SK-N-SH (cell line): ENCODE data around the gene TNIP3.

ENCODE experiments used
- CTCF ChIP-seq: fragments of 200-600 bp; sonication (generic); IDR thresholded peaks from 2 replicates; pipeline ENCODE4 v1.6.1; 2017; ENCODE audit warnings: antibody characterized with exemption, mild to moderate bottlenecking, moderate library complexity
- EP300 ChIP-seq, 2 experiments: IDR thresholded peaks; 2 replicates each; pipeline versions ENCODE4 v1.4.0 to v1.6.1; 2012; ENCODE audit warnings: borderline replicate concordance in 1 of 2, low read depth in 1 of 2, low read length in 1 of 2
- FOSL2 ChIP-seq: IDR thresholded peaks from 2 replicates; pipeline ENCODE4 v1.4.0; 2012; ENCODE audit warnings: low read depth, mild to moderate bottlenecking, moderate library complexity, borderline replicate concordance
- FOXM1 ChIP-seq: IDR thresholded peaks from 2 replicates; pipeline ENCODE4 v1.4.0; 2012; ENCODE audit warnings: low read depth, mild to moderate bottlenecking
- JUND ChIP-seq: IDR thresholded peaks from 2 replicates; pipeline ENCODE4 v1.4.0; 2012
- MAX ChIP-seq: IDR thresholded peaks from 2 replicates; pipeline ENCODE4 v1.4.0; 2012; ENCODE audit warnings: low read depth
- POLR2AphosphoS5 ChIP-seq: IDR thresholded peaks from 2 replicates; pipeline ENCODE4 v1.6.1; 2012; ENCODE audit warnings: low read depth, low read length
- TAF1 ChIP-seq: IDR thresholded peaks from 2 replicates; pipeline ENCODE4 v1.6.1; 2012; ENCODE audit warnings: low read depth, mild to moderate bottlenecking, low read length, moderate library complexity, borderline replicate concordance
- TEAD4 ChIP-seq: IDR thresholded peaks from 2 replicates; pipeline ENCODE4 v1.4.0; 2012; ENCODE audit warnings: mild to moderate bottlenecking, borderline replicate concordance; ENCODE audit not compliant: insufficient read depth

- TF ChIP-seq CTCF, result no peak
- TF ChIP-seq TAF1, result no peak
- TF ChIP-seq TEAD4, result no peak
- TF ChIP-seq JUND, result no peak
- TF ChIP-seq EP300 (IDR thresholded peaks at IDR 0.05; ENCODE audit: borderline replicate concordance in 1 of 2, low read depth in 1 of 2, low read length in 1 of 2), result no peak
- no peak for TF ChIP-seq POLR2AphosphoS5
- TF ChIP-seq MAX, result no peak
- no peak for TF ChIP-seq FOSL2
- TF ChIP-seq FOXM1, result no peak
Observed at GRCh38 chr4:121122661-121123060, 41.5 kb downstream of the TNIP3 start.
